Measurements from ENCODE around the gene TOB2.
A peak's percentile ranks its signal among the peaks of the same experiment; 100 is the strongest.
"Not testable (repeated sequence)": the region's sequence is repeated elsewhere in the genome, so short reads cannot be mapped to it uniquely, and the experiment has no call there.

Gene TOB2

GRCh38 chr22:41471568-41471967 lies 25.0 kb upstream of the TOB2 start:
- H3K9me3 Mint-ChIP-seq: no peaks in the 10 kb centered on the region
- H3K4me3 Mint-ChIP-seq: peak overlapping the region; percentile 56 to 90 (median 87)
- peaks cover 13% of the 10 kb centered on the region for H3K36me3 Mint-ChIP-seq (ENCODE audit: low read depth)
- H3K27me3 Mint-ChIP-seq (ENCODE audit: low read depth): no peaks in the 10 kb centered on the region
- no peak overlapping the region for H3K27ac Mint-ChIP-seq
- H3K4me1 Mint-ChIP-seq: peaks cover 19% of the 10 kb centered on the region
- no peak for TF ChIP-seq CTCF (IDR thresholded peaks at IDR 0.05; ENCODE audit: unreplicated experiment in 3 of 3)

- Mint-ChIP-seq H3K36me3 (ENCODE audit: low read depth) (peaks cover 17% of the 10 kb centered on the region), H3K27ac (peak overlapping the region in 2 of 3 experiments; percentile 63 to 73)
Observed at GRCh38 chr22:41470886-41471285, 24.3 kb upstream of the TOB2 start.

GRCh38 chr22:41469218-41469851 lies 22.7 kb upstream of the TOB2 start:
- TF ChIP-seq CTCF (IDR thresholded peaks at IDR 0.05; ENCODE audit: unreplicated experiment in 3 of 3): no peak
- peak overlapping the region; percentile 79 to 99 (median 99) for H3K27ac Mint-ChIP-seq
- H3K4me1 Mint-ChIP-seq: peaks cover 19% of the 10 kb centered on the region
- H3K27me3 Mint-ChIP-seq (ENCODE audit: low read depth): no peaks in the 10 kb centered on the region
- no peaks in the 10 kb centered on the region for H3K9me3 Mint-ChIP-seq
- H3K36me3 Mint-ChIP-seq (ENCODE audit: low read depth): peaks cover 29% of the 10 kb centered on the region
- peak overlapping the region; percentile 87 to 90 (median 88) for H3K4me3 Mint-ChIP-seq

More at GRCh38 chr22:41470886-41471285, 24.3 kb upstream of the TOB2 start:
- no peak for TF ChIP-seq CTCF (IDR thresholded peaks at IDR 0.05; ENCODE audit: unreplicated experiment in 3 of 3)
- Mint-ChIP-seq H3K9me3 (no peaks in the 10 kb centered on the region), H3K4me3 (peak overlapping the region; percentile 87 to 90 (median 88)), H3K27me3 (ENCODE audit: low read depth) (no peaks in the 10 kb centered on the region), H3K4me1 (peaks cover 19% of the 10 kb centered on the region)

GRCh38 chr22:41468381-41469217 lies 22.0 kb upstream of the TOB2 start, which contains the start of the genes ACO2 and PHF5A:
ACO2 (plus strand) TSS chr22:41469117; CDS start chr22:41469147, 30 bp downstream.
PHF5A (minus strand) TSS chr22:41468692; CDS start chr22:41468653, 39 bp downstream.
- Mint-ChIP-seq H3K4me3 (peak within 1 kb of the TSS; percentile 87 to 90 (median 88)), H3K27ac (peak within 1 kb of the TSS; percentile 99 to 100 (median 99))
- TF ChIP-seq CTCF (IDR thresholded peaks at IDR 0.05; ENCODE audit: unreplicated experiment in 3 of 3): no peak

GRCh38 chr22:41461901-41462300 lies 15.3 kb upstream of the TOB2 start:
- H3K4me1 Mint-ChIP-seq: peaks cover under 1% of the 10 kb centered on the region
- H3K4me3 Mint-ChIP-seq: no peak overlapping the region
- peaks cover 58% of the 10 kb centered on the region for H3K36me3 Mint-ChIP-seq (ENCODE audit: low read depth)
- H3K9me3 Mint-ChIP-seq: no peaks in the 10 kb centered on the region
- no peak overlapping the region for H3K27ac Mint-ChIP-seq
- H3K27me3 Mint-ChIP-seq (ENCODE audit: low read depth): no peaks in the 10 kb centered on the region
- TF ChIP-seq CTCF (IDR thresholded peaks at IDR 0.05; ENCODE audit: unreplicated experiment in 3 of 3): no peak

More at GRCh38 chr22:41468381-41469217, 22.0 kb upstream of the TOB2 start, which contains the start of the genes ACO2 and PHF5A:
- Mint-ChIP-seq H3K9me3 (no peaks in the 10 kb centered on the region), H3K27me3 (ENCODE audit: low read depth) (no peaks in the 10 kb centered on the region), H3K4me1 (peaks cover 19% of the 10 kb centered on the region), H3K36me3 (ENCODE audit: low read depth) (peaks cover 35% of the 10 kb centered on the region)

GRCh38 chr22:41460071-41460470 lies 13.5 kb upstream of the TOB2 start:
- not testable (repeated sequence) for H3K9me3 Mint-ChIP-seq; H3K27ac Mint-ChIP-seq; H3K4me3 Mint-ChIP-seq; H3K27me3 Mint-ChIP-seq (ENCODE audit: low read depth); H3K4me1 Mint-ChIP-seq
- peaks cover 50% of the 10 kb centered on the region for H3K36me3 Mint-ChIP-seq (ENCODE audit: low read depth)

Measured in nephron (organoid).